Stimulated activated naive CD8-positive, alpha-beta T cell treated with anti-CD3 and anti-CD28 coated beads, Interleukin-15, amount 100 ng/mL, for 72 hours (primary cell): ENCODE data around the gene S1PR3.

ENCODE experiments used
- ATAC-seq: fragments of 150-1000 bp; cut with Tn5 transposase; 2 replicates; pipeline ENCODE4 v1.10.0; 2021; ENCODE audit warnings: mild to moderate bottlenecking, moderate library complexity
- DNase-seq, 2 donors: peaks; one replicate each; pipeline ENCODE4 v3.0.0; 2021 to 2022
- H3K27ac Mint-ChIP-seq, 2 donors: one replicate each; pipeline ENCODE4 v1.8.0; 2022; ENCODE audit warnings: mild to moderate bottlenecking in 2 of 2, mixed read lengths in 2 of 2, moderate library complexity in 2 of 2
- H3K27me3 Mint-ChIP-seq: one replicate; pipeline ENCODE4 v1.8.0; 2022; ENCODE audit warnings: mixed read lengths
- H3K4me1 Mint-ChIP-seq: one replicate; pipeline ENCODE4 v1.8.0; 2022; ENCODE audit warnings: mild to moderate bottlenecking, mixed read lengths
- H3K4me3 Mint-ChIP-seq, 2 donors: one replicate each; pipeline ENCODE4 v1.8.0; 2022; ENCODE audit warnings: mild to moderate bottlenecking in 2 of 2, mixed read lengths in 2 of 2, moderate library complexity in 1 of 2
- H3K9me3 Mint-ChIP-seq, 2 donors: one replicate each; pipeline ENCODE4 v1.8.0; 2022; ENCODE audit warnings: mixed read lengths in 2 of 2

The S1PR3 gene

DNA sequence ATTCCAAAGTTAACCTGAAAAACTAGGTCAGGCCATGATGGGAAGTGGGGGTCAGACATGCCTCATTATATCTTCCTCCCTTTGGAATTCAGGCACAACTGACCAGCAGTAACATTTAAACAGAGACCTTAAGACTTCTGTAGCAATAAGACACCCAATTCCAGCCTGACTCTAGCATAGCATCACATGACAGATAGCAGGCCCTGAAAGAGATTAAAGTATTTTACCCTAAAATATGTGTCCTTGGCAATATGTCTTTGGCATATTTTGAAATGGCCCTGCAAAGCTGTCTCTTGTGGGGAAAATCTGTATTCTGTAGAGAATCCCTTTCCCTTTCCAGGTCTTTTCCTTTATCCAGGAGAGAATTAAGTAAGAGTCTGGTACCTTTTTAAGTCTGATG, 34.3 kb downstream of the S1PR3 start:
- Mint-ChIP-seq H3K4me3 (no peak overlapping the region), H3K27ac (no peak overlapping the region), H3K27me3 (peaks cover 33% of the 10 kb centered on the region), H3K4me1 (no peaks in the 10 kb centered on the region), H3K9me3 (peaks cover 9 to 23% of the 10 kb centered on the region in 2 donors)
- ATAC-seq (no peak), DNase-seq (no peak)

DNA sequence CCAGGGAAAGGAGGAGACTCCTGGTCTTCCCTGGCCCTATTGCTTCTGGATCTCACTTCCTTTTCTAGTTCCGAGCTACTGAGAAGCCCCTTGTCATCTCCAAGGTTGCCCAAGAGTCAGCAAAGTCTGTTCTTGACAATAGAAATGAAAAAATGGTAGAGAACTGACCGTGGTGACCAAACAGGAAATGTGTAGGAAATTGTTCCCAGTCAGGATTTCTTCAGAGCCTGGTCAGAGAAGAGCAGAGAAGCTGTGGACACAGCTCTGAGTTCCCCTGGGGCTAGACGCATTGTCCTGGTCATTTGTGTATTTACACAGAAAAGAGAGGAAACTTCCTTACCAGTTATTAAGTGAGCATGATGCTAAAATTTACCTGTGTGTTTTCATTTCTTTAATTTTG, 35.6 kb downstream of the S1PR3 start:
- no peak for DNase-seq
- peaks cover 17 to 35% of the 10 kb centered on the region in 2 donors for H3K9me3 Mint-ChIP-seq
- H3K4me3 Mint-ChIP-seq = no peak overlapping the region
- no peak overlapping the region for H3K27ac Mint-ChIP-seq
- no peaks in the 10 kb centered on the region for H3K4me1 Mint-ChIP-seq
- peaks cover 46% of the 10 kb centered on the region for H3K27me3 Mint-ChIP-seq
- ATAC-seq = no peak

DNA sequence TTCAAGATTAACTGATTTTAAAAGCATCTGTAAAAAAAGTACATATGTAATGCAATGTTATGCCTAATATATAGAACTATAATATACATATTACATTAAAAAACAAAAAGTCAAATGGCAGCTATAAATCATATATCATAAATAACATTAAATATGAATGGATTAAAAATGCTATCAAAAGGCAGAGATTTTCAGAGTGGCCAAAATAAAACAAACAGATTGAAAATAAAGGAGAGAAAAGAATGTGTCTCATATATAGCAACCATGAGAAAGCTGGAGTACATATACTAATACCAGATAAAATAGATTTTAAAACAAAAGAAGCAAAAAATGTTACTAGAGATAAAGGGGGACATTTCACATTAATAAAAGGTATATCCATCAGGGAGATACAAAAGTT, 38.5 kb downstream of the S1PR3 start:
- Mint-ChIP-seq H3K4me3 (no peak overlapping the region), H3K27me3 (peaks cover 60% of the 10 kb centered on the region), H3K27ac (no peak overlapping the region), H3K4me1 (no peaks in the 10 kb centered on the region), H3K9me3 (peaks cover 20 to 35% of the 10 kb centered on the region in 2 donors)
- ATAC-seq (no peak), DNase-seq (no peak)

DNA sequence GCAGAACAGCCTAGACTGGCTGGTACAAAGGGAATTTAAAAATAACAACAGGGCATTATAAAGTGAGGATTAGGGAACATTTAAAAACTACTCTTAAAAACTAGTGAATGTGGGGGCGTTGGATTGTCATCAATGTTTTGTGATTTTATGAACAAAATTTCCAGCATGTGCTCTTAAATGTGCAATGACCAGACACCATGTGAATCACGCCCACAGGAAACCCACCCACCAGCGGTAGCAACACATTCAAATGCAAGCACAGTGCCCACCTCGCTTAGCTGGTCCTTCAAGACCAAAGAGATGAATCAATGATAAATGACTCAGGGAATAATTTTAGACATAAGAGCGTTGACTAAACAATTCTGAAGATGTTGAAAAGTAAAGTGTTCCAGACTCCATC, 40.9 kb downstream of the S1PR3 start:
- peaks cover 20 to 28% of the 10 kb centered on the region in 2 donors for H3K9me3 Mint-ChIP-seq
- ATAC-seq = no peak
- no peak overlapping the region for H3K4me3 Mint-ChIP-seq
- H3K27me3 Mint-ChIP-seq = peaks cover 58% of the 10 kb centered on the region
- H3K27ac Mint-ChIP-seq = no peak overlapping the region
- H3K4me1 Mint-ChIP-seq = no peaks in the 10 kb centered on the region
- no peak for DNase-seq

DNA sequence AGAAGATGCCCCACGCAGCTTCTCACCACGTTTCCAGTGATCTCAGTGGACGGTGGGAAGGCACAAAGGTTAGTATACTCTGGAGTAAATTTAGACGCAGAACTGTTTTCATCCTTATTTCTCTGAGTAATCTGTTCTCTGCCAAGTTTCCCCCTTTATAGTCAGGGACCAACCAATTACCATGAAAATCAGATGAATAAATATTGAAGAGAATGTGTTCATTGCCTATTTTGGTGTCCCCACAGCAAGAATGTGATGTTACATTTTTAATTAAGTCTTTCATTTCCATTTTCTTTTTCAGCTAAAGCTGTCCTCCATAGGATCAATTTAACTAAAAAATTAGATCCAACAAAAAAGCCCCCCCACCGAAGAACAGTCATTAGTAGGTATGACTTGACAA, 41.4 kb downstream of the S1PR3 start:
- DNase-seq = no peak
- H3K27ac Mint-ChIP-seq = no peak overlapping the region
- H3K4me1 Mint-ChIP-seq = no peaks in the 10 kb centered on the region
- no peak for ATAC-seq
- peaks cover 20 to 25% of the 10 kb centered on the region in 2 donors for H3K9me3 Mint-ChIP-seq
- H3K4me3 Mint-ChIP-seq = no peak overlapping the region
- peaks cover 54% of the 10 kb centered on the region for H3K27me3 Mint-ChIP-seq

DNA sequence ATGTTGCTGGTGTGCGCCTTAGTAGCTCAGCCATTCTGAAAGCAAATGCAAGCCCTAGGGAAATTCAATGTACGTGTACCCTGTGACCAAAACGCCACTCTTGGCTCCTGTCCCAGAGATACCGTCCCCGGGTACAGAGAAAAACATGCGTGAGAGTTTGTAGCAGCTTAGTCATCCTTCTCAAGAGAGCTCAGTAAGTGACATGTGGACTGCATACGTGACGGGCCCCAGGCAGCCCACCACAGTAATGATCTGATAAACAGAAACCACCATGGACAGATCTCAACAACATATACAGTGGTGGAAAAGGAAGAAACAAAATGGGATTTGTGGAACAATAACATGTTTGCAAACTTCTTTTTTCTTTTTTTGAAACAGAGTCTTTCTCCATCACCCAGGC, 45.1 kb downstream of the S1PR3 start:
- no peak overlapping the region for H3K4me3 Mint-ChIP-seq
- no peak for DNase-seq
- peaks cover 38% of the 10 kb centered on the region for H3K27me3 Mint-ChIP-seq
- no peak for ATAC-seq
- H3K4me1 Mint-ChIP-seq = no peaks in the 10 kb centered on the region
- H3K27ac Mint-ChIP-seq = no peak overlapping the region
- peaks cover 7 to 8% of the 10 kb centered on the region in 2 donors for H3K9me3 Mint-ChIP-seq

DNA sequence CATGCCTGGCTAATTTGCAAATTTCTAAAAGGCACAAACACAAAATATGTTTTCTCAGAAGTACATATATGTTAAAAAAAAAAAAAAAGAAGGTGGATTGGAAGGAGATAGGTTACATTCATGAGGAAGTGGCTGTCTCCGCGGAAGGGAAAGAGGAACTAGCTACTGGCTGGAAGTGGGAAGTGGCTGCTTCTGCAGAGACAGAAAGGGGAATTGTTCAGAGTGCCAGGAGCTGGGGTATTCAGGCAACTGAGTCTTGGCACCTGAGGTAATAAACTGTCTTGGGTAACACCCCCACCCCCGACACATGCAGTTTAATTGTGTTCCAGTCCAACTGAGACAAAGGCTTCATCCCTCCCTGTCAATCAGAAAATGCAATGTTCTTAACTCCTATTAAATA, 45.6 kb downstream of the S1PR3 start:
- Mint-ChIP-seq H3K9me3 (peaks cover 2 to 3% of the 10 kb centered on the region in 2 donors), H3K27me3 (peaks cover 33% of the 10 kb centered on the region), H3K4me1 (no peaks in the 10 kb centered on the region), H3K4me3 (no peak overlapping the region), H3K27ac (no peak overlapping the region)
- DNase-seq = no peak
- ATAC-seq = no peak

DNA sequence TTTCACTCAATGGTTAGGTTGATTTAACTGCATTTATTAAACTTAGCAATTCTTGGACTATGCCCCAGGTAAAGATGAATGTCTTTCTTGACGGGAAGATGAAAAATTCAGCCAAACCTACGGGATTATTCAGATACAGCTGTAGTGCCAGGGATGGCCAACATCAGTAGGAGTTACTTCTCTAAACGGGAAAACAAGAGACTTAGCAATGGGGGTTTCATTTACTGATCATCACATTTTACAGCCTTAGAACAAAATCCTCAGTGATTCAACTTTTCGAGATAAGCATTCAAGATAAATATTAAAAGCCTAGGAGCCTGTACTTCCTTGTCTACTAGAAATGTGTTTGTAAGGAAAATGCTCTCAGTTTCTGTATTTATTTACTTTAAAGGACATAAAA, 46.1 kb downstream of the S1PR3 start:
- no peak overlapping the region for H3K4me3 Mint-ChIP-seq
- DNase-seq (no peak), ATAC-seq (no peak)
- H3K27me3 Mint-ChIP-seq = peaks cover 28% of the 10 kb centered on the region
- no peaks in the 10 kb centered on the region for H3K4me1 Mint-ChIP-seq
- no peaks in the 10 kb centered on the region for H3K9me3 Mint-ChIP-seq
- no peak overlapping the region for H3K27ac Mint-ChIP-seq

DNA sequence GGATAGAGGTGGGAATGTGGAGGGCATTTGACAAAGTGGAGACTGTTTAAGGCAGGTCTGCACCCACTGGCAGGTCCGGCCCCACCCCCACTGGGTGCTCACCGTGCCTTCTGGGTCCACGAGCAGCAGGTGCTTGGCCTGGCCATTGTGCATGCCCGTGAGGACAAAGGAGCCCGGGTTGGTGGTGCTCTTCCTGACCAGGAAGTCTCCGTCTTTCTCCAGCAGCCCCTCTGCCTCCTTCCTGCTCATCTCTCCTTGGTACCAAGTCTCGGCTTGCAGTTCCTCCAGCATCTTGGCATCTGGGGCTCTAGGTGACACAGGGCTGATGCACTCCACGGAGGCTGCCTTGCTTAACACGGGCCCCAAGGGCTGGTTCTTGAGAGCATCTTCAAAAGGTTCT, 46.6 kb downstream of the S1PR3 start:
- ATAC-seq (no peak), DNase-seq (no peak)
- Mint-ChIP-seq H3K27me3 (peaks cover 23% of the 10 kb centered on the region), H3K9me3 (no peaks in the 10 kb centered on the region), H3K27ac (no peak overlapping the region), H3K4me1 (no peaks in the 10 kb centered on the region), H3K4me3 (no peak overlapping the region)

DNA sequence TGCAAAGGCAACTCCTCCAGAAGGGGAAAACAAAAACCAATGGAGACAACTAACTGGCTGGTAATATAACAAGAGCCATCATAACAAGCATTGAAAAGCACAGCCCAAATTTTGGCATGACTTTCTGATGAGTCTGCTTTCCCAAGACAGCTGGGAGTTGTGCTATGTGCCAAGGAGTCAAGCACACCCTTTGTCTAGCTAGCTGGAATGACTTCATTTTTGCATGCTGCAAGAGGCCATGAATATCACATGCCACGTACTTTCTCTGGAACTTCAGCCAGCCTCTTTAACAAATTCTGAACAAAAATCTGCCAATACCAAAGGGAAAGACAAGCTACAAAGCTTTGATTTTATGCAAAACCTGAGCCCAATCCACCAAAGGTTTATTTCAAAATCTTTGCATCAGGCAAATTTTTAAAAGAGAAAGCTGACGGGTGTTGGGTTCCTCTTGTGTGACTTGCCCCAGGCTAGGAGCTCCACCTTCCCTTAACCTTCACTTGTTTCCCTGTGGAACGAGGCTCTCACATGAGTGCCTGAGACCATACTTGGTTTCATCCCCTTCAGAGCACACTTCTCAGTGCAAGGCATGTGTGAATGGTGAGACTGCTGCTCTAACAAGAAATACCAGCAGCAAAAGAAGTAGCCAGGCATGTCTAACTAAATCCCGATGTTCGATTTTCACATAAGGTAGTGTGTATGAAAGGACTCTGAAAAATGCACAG, 47.3 kb downstream of the S1PR3 start:
- H3K4me1 Mint-ChIP-seq = no peaks in the 10 kb centered on the region
- no peak overlapping the region for H3K27ac Mint-ChIP-seq
- H3K27me3 Mint-ChIP-seq = peaks cover 21% of the 10 kb centered on the region
- DNase-seq (no peak), ATAC-seq (no peak)
- no peaks in the 10 kb centered on the region for H3K9me3 Mint-ChIP-seq
- no peak overlapping the region for H3K4me3 Mint-ChIP-seq

DNA sequence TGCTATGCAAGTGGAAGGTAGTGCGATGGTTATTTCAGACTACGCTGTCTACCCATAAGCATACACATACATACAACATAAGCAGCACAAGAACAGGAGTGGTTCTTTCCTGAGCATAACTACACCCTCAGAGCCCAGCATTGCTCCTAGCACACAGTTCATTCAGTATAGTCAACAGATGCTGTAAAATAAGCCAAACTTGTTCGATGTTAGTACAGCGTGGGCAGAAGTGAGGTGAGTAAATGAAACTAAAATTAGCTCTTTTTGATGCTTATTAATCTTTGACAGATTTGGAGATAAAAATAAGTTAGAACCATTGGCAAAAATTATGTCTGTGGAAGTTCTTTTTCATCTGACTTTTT, 47.8 kb downstream of the S1PR3 start:
- H3K27me3 Mint-ChIP-seq = peaks cover 20% of the 10 kb centered on the region
- H3K27ac Mint-ChIP-seq = no peak overlapping the region
- no peaks in the 10 kb centered on the region for H3K9me3 Mint-ChIP-seq
- H3K4me3 Mint-ChIP-seq = no peak overlapping the region
- no peaks in the 10 kb centered on the region for H3K4me1 Mint-ChIP-seq
- DNase-seq = no peak
- no peak for ATAC-seq

DNA sequence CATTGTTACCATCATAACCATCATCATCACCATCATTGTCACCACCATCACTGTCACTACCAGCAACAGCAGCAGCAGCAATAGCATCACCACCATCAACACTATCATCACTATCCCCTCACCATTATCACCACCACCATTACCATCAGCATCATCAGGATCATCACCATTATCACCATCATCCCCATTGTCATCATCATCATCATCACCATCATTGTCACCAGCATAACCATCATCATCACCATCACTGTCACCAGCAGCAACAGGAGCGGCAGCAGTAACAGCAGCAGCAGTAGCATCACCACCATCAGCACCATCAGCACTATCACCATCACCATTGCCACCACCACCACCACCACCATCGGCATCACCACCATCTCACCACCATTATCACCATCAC, 48.4 kb downstream of the S1PR3 start:
- Mint-ChIP-seq H3K9me3 (no peaks in the 10 kb centered on the region), H3K4me1 (no peaks in the 10 kb centered on the region), H3K4me3 (no peak overlapping the region), H3K27ac (no peak overlapping the region), H3K27me3 (peaks cover 15% of the 10 kb centered on the region)
- no peak for ATAC-seq
- DNase-seq = no peak

DNA sequence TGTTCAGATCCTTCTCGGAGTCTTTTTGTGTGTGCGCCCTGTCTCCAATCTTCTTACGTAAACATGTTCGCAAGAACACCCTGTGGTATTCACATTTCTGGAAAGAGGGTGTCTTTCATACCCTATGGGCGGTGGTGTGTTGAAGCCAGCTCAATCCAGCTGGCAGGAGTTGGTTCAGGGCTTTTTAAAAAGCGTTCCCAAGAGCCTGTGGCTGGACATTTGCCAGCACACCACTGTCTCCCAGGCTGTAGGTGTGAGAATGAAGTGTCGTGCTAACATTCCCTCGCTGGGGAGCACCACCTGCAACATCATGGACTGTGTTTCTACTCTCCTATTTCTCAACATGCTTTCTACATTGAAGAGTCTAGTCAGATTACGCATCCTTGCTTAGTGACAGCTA, 51.7 kb downstream of the S1PR3 start:
- H3K4me3 Mint-ChIP-seq = no peak overlapping the region
- ATAC-seq (no peak), DNase-seq (no peak)
- no peaks in the 10 kb centered on the region for H3K4me1 Mint-ChIP-seq
- no peak overlapping the region for H3K27ac Mint-ChIP-seq
- no peaks in the 10 kb centered on the region for H3K9me3 Mint-ChIP-seq
- H3K27me3 Mint-ChIP-seq = peaks cover 26% of the 10 kb centered on the region

DNA sequence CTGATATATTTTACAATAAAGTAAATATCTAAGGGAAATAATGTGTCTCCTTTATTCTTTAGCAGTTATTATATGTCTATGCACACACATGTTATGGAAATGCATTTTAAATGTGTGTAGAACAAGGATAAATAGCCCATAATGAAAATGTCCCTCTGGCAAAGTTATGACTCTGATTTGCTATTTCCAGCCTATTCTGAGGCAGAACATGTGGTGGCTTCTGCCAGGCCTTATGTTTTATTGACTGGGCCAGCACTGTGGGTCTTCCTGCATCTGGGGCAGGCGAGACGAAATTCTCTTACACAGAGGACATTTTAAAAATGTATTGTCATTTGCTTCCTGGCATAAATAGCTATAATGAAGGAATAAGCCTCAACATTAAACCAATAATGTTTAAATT, 52.8 kb downstream of the S1PR3 start:
- Mint-ChIP-seq H3K9me3 (no peaks in the 10 kb centered on the region), H3K4me1 (no peaks in the 10 kb centered on the region), H3K27me3 (peaks cover 30% of the 10 kb centered on the region), H3K27ac (no peak overlapping the region), H3K4me3 (no peak overlapping the region)
- DNase-seq = no peak
- ATAC-seq = no peak

DNA sequence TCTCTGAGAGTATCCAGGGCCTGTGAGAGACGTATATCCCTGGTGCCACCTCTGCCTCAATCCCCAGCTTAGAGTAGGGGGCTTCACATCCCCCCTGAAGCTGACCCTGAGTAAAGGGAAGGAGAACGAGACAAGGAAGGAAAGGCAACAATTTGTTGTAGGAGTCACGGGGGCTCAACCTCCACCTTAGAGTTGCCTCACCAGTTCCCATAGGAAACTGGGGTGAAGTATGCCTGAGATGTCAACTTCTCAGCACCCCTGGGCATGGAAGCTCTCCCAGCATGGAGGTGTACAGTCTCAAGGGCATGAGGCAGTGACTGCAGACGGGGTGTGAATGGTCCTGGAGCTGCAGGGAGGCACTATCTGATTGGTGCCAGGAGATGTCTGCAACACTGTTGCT, 53.6 kb downstream of the S1PR3 start:
- H3K4me1 Mint-ChIP-seq = no peaks in the 10 kb centered on the region
- H3K4me3 Mint-ChIP-seq = no peak overlapping the region
- no peak overlapping the region for H3K27ac Mint-ChIP-seq
- H3K9me3 Mint-ChIP-seq = no peaks in the 10 kb centered on the region
- ATAC-seq = no peak
- DNase-seq = no peak
- H3K27me3 Mint-ChIP-seq = peaks cover 30% of the 10 kb centered on the region

DNA sequence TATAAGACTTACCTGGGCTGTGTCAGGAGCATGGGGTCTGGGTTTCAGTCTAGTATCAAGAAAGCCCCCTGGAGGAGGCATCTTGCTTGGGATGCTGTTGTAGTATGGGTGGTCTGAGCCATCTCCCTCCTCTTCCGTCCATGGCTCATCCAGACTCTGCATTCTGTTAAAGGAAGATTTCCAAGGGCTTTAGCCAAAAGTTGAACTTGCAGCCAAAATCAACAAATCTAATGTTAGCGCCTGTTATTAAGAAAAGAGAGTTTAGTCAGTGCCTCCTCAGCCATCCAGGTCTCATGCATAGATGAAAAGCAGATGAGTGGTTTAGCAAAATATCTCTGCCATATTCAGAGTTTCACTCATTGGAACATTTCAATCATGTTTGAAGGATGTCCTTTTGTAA, 55.6 kb downstream of the S1PR3 start:
- no peaks in the 10 kb centered on the region for H3K4me1 Mint-ChIP-seq
- H3K27ac Mint-ChIP-seq = no peak overlapping the region
- ATAC-seq = no peak
- H3K9me3 Mint-ChIP-seq = no peaks in the 10 kb centered on the region
- DNase-seq = no peak
- peaks cover 30% of the 10 kb centered on the region for H3K27me3 Mint-ChIP-seq
- H3K4me3 Mint-ChIP-seq = no peak overlapping the region

DNA sequence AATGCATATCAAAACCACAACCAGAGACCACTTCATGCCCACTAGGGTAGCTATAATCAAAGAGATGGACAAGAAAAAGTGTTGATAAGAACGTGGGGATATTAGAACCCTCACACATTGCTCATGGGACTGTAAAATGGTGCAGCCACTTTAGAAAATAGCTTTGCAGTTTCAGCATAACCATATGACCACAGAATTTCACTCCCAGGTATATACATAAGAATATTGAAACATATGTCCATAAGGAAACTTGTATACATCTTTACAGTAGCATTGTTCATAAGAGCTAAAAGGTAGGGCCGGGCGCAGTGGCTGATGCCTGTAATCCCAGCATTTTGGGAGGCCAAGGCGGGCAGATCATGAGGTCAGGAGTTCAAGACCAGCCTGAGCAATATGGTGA, 56.4 kb downstream of the S1PR3 start:
- Mint-ChIP-seq H3K4me1 (no peaks in the 10 kb centered on the region), H3K27me3 (peaks cover 30% of the 10 kb centered on the region), H3K4me3 (no peak overlapping the region), H3K9me3 (no peaks in the 10 kb centered on the region), H3K27ac (no peak overlapping the region)
- DNase-seq (no peak), ATAC-seq (no peak)
